OCI-LY1 (cell line): ENCODE data around the gene MAD1L1.

Source experiments
- H2AFZ ChIP-seq: fragments of 200-600 bp; sonication (generic), shearing (Covaris generic); 2 replicates; pipeline ENCODE4 v1.6.0; 2014; ENCODE audit warnings: antibody characterized with exemption, mild to moderate bottlenecking, low read length
- H3F3A ChIP-seq: fragments of 200-600 bp; sonication (generic), shearing (Covaris generic); 2 replicates; pipeline ENCODE4 v1.6.0; 2014; ENCODE audit warnings: mild to moderate bottlenecking, antibody characterized with exemption, low read length, moderate library complexity; ENCODE audit not compliant: insufficient read depth
- H3K27ac ChIP-seq: fragments of 200-600 bp; sonication (generic); 2 replicates; pipeline ENCODE4 v1.5.1; 2014; ENCODE audit warnings: low read length, mixed run types, mild to moderate bottlenecking, low read depth; ENCODE audit not compliant: poor library complexity, severe bottlenecking
- H3K27me3 ChIP-seq: fragments of 200-600 bp; sonication (generic); 2 replicates; pipeline ENCODE4 v1.6.0; 2014; ENCODE audit warnings: antibody characterized with exemption, mild to moderate bottlenecking, low read length, moderate library complexity; ENCODE audit not compliant: insufficient read depth
- H3K36me3 ChIP-seq: fragments of 200-600 bp; sonication (generic); 2 replicates; pipeline ENCODE4 v1.6.1; 2014; ENCODE audit warnings: mild to moderate bottlenecking, antibody characterized with exemption, low read length, moderate library complexity, mixed read lengths; ENCODE audit not compliant: insufficient read depth
- H3K4me1 ChIP-seq: fragments of 200-600 bp; sonication (generic); 2 replicates; pipeline ENCODE4 v1.5.1; 2014; ENCODE audit warnings: mild to moderate bottlenecking, low read length, moderate library complexity; ENCODE audit not compliant: insufficient read depth, severe bottlenecking
- H3K4me2 ChIP-seq: fragments of 200-600 bp; sonication (generic), shearing (Covaris generic); 2 replicates; pipeline ENCODE4 v1.6.1; 2014; ENCODE audit warnings: low read length
- H3K4me3 ChIP-seq: fragments of 200-600 bp; sonication (generic); 2 replicates; pipeline ENCODE4 v1.5.1; 2014; ENCODE audit warnings: low read length, low read depth, mild to moderate bottlenecking, mixed read lengths; ENCODE audit not compliant: poor library complexity, severe bottlenecking
- H3K79me2 ChIP-seq: fragments of 200-600 bp; shearing (Covaris generic); 2 replicates; pipeline ENCODE4 v1.6.1; 2016; ENCODE audit warnings: mixed run types, low read length, mixed read lengths; ENCODE audit not compliant: insufficient read depth
- H3K9ac ChIP-seq: fragments of 200-600 bp; sonication (generic), shearing (Covaris generic); 2 replicates; pipeline ENCODE4 v1.6.1; 2014; ENCODE audit warnings: mild to moderate bottlenecking, low read length, mixed read lengths
- H3K9me2 ChIP-seq: fragments of 200-600 bp; sonication (generic), shearing (Covaris generic); 2 replicates; pipeline ENCODE4 v1.6.1; 2014; ENCODE audit warnings: low read depth, mild to moderate bottlenecking, low read length, mixed read lengths
- H3K9me3 ChIP-seq: fragments of 200-600 bp; shearing (Covaris generic); 2 replicates; pipeline ENCODE4 v1.6.1; 2014; ENCODE audit warnings: low read length, mixed read lengths
- H4K20me1 ChIP-seq: fragments of 200-600 bp; sonication (generic), shearing (Covaris generic); 2 replicates; pipeline ENCODE4 v1.6.0; 2016; ENCODE audit warnings: mild to moderate bottlenecking, low read length; ENCODE audit not compliant: insufficient read depth
- CTCF ChIP-seq: fragments of 200-600 bp; sonication (generic), shearing (Covaris generic); IDR thresholded peaks from 2 replicates; pipeline ENCODE4 v1.5.1; 2017; ENCODE audit warnings: mild to moderate bottlenecking, antibody characterized with exemption, low read length, moderate library complexity, mixed read lengths
- EZH2 ChIP-seq: fragments of 200-600 bp; sonication (generic), shearing (Covaris generic); IDR thresholded peaks from 2 replicates; pipeline ENCODE4 v1.8.0; 2017; ENCODE audit warnings: borderline replicate concordance, mixed run types, mild to moderate bottlenecking, antibody characterized with exemption, low read length, moderate library complexity, mixed read lengths

The MAD1L1 gene

DNA sequence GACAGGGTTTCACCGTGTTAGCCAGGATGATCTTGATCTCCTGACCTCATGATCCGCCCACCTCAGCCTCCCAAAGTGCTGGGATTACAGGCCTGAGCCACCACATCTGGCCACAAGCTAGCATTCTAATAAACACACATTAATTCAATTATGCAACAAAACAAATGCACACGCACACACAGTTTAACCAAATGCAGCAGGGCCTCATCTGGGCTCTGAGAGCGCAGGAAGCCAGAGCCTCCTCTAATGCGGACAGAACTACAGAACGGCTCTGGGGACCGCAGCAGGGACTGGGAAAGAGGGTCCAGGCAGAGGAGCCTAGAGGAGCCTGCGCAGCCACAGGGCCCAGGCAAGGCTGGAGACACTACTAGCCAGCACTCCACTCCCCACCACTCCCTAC is 3.8 kb downstream of the MAD1L1 start:
- Histone ChIP-seq H3K36me3 (peaks cover 59% of the 10 kb centered on the region), H4K20me1 (no peaks in the 10 kb centered on the region), H3K79me2 (peaks cover 18% of the 10 kb centered on the region), H3K4me3 (no peak overlapping the region), H3K27ac (no peak overlapping the region), H2AFZ (no peak overlapping the region), H3K4me2 (no peak overlapping the region), H3K9me3 (no peaks in the 10 kb centered on the region), H3K9ac (no peak overlapping the region), H3F3A (no peaks in the 10 kb centered on the region), H3K9me2 (no peaks in the 10 kb centered on the region), H3K27me3 (no peaks in the 10 kb centered on the region), H3K4me1 (peaks cover 23% of the 10 kb centered on the region)
- TF ChIP-seq EZH2 (no peak), CTCF (no peak)

DNA sequence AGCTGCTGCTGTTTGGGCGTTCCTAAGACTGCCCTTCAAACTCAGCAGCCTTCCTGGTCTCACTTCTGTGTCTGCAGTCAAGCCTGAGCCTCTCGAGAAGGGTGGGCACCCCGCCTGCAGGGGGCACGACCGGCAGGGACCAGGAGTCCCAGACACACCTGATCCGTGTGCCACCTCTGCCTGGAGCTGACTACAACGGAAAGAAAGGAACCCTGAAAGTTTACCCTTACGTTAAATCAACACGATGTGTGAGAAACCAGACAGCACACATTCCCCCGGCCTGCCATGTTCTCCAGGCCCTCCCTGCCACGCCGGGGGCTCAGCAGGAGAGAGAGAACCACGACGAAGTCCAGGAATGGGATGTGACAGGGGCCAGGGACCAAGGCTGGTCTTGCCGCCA is 5.0 kb downstream of the MAD1L1 start:
- no peaks in the 10 kb centered on the region for H3F3A ChIP-seq
- peaks cover 68% of the 10 kb centered on the region for H3K36me3 ChIP-seq
- no peak overlapping the region for H3K4me2 ChIP-seq
- no peaks in the 10 kb centered on the region for H3K27me3 ChIP-seq
- H3K9me3 ChIP-seq, result no peaks in the 10 kb centered on the region
- no peaks in the 10 kb centered on the region for H4K20me1 ChIP-seq
- peaks cover 18% of the 10 kb centered on the region for H3K79me2 ChIP-seq
- no peak overlapping the region for H3K9ac ChIP-seq
- no peak overlapping the region for H2AFZ ChIP-seq
- no peak overlapping the region for H3K4me3 ChIP-seq
- H3K27ac ChIP-seq, result no peak overlapping the region
- TF ChIP-seq EZH2, result no peak
- no peak for TF ChIP-seq CTCF
- peaks cover 16% of the 10 kb centered on the region for H3K4me1 ChIP-seq
- no peaks in the 10 kb centered on the region for H3K9me2 ChIP-seq

GRCh38 chr7:2225830-2226229 is 6.9 kb downstream of the MAD1L1 start:
- no peak overlapping the region for H3K4me2 ChIP-seq
- no peaks in the 10 kb centered on the region for H3F3A ChIP-seq
- no peaks in the 10 kb centered on the region for H4K20me1 ChIP-seq
- H3K9me2 ChIP-seq, result no peaks in the 10 kb centered on the region
- peaks cover 6% of the 10 kb centered on the region; the same call in 1 of the 2 replicates for H3K79me2 ChIP-seq
- no peak overlapping the region for H2AFZ ChIP-seq
- no peaks in the 10 kb centered on the region for H3K27me3 ChIP-seq
- H3K36me3 ChIP-seq, result peaks cover 80% of the 10 kb centered on the region
- no peak overlapping the region for H3K4me3 ChIP-seq
- no peak overlapping the region for H3K27ac ChIP-seq
- H3K9me3 ChIP-seq, result no peaks in the 10 kb centered on the region
- no peak for TF ChIP-seq CTCF
- TF ChIP-seq EZH2, result no peak
- H3K4me1 ChIP-seq, result peaks cover 7% of the 10 kb centered on the region
- H3K9ac ChIP-seq, result no peak overlapping the region
